Measurements from ENCODE around the gene RBBP7.

Gene RBBP7

GRCh38 chrX:16870095-16870861, at the start of gene RBBP7:
Gene RBBP7, minus strand, starts transcription at chrX:16870362. Its CDS starts 309 bp downstream, at chrX:16870053.
- peak; percentile 80 to 90 for DNase-seq

- no peak for DNase-seq
These were observed 48.8 kb upstream of the RBBP7 start for GRCh38 chrX:16918979-16919378.

GRCh38 chrX:16917120-16917519, 47.0 kb upstream of the RBBP7 start:
- no peak for DNase-seq

- no peak for DNase-seq
These were observed 46.4 kb upstream of the RBBP7 start for GRCh38 chrX:16916561-16916960.

GRCh38 chrX:16914058-16914457, 43.9 kb upstream of the RBBP7 start:
- no peak for DNase-seq

GRCh38 chrX:16910376-16910775, 40.2 kb upstream of the RBBP7 start:
- DNase-seq: no peak

GRCh38 chrX:16903274-16904022, 33.3 kb upstream of the RBBP7 start:
- DNase-seq: no peak

- no peak for DNase-seq
These were observed 27.3 kb upstream of the RBBP7 start for GRCh38 chrX:16897445-16897844.

GRCh38 chrX:16892504-16893362, 22.6 kb upstream of the RBBP7 start:
- DNase-seq: peak; percentile 64 to 80

GRCh38 chrX:16885628-16886027, 15.5 kb upstream of the RBBP7 start:
- no peak for DNase-seq

GRCh38 chrX:16883487-16883804, 13.3 kb upstream of the RBBP7 start:
- no peak for DNase-seq

GRCh38 chrX:16882702-16883486, 12.7 kb upstream of the RBBP7 start:
- DNase-seq: peak; percentile 39 to 56

- DNase-seq: no peak
These were observed 12.0 kb upstream of the RBBP7 start for GRCh38 chrX:16882169-16882568.

GRCh38 chrX:16876696-16877095, 6.5 kb upstream of the RBBP7 start:
- DNase-seq: no peak

- no peak for DNase-seq
These were observed 4.4 kb upstream of the RBBP7 start for GRCh38 chrX:16874458-16875095.

GRCh38 chrX:16873106-16873505, 2.9 kb upstream of the RBBP7 start:
- no peak for DNase-seq

GRCh38 chrX:16870862-16871815, 977 bp upstream of the RBBP7 start:
- DNase-seq: peak in 1 of 2 donors; percentile 56

GRCh38 chrX:16869393-16870094, 618 bp downstream of the RBBP7 start:
- DNase-seq: no peak

- DNase-seq: no peak
These were observed 1.2 kb downstream of the RBBP7 start for GRCh38 chrX:16868920-16869319.

- no peak for DNase-seq
These were observed 2.2 kb downstream of the RBBP7 start for GRCh38 chrX:16867947-16868346.

All from hippocampal formation (tissue), 2 donors.